Heart left ventricle (tissue), 13 donors: ENCODE results near the gene ATF6.

Experiments
- POLR2A ChIP-seq, 2 donors: fragments of 450-650 bp; IDR thresholded peaks; one replicate each; pipeline ENCODE4 v1.6.1; 2017; ENCODE audit warnings: antibody characterized with exemption in 2 of 2, mild to moderate bottlenecking in 2 of 2, moderate library complexity in 2 of 2
- TF ChIP-seq, protein P1 (sequence below), 12 donors: fragments of 200-600 bp; sonication (generic) in 4 of 12; IDR thresholded peaks; one replicate each; pipeline versions ENCODE4 v1.5.0 to v1.8.0; 2018 to 2022; ENCODE audit warnings: antibody characterized with exemption in 12 of 12, mild to moderate bottlenecking in 5 of 12
- donor health status: ischemic (EF 13 %, LVEDD 7.1; RV severe dilation, severe dysfunction).
- donor health status: DM: no; HTN: yes; CAD: no.
- donor health status: DM: no; HTN: no; CAD: no.
- donor health status: ischemic (EF 25% LVEDD 6.9; RV normal size, moderate dysfunction).
- donor health status: ischemic (EF 25% LVEDD 5.7; RV mildly dilated, moderate dysfunction).
- donor health status: ischemic (EF 35%, LVEDD 5.7; RV mildly dilated, moderate dysfunction).
- donor health status: nonischemic (EF 11% LVEDD 7.7; RV severe dilation, severe dysfunction).
- donor health status: DM: yes; HTN: yes; CAD: no.
- donor health status: PGD.
- donor health status: ischemic (EF 29% LVEDD 5.4; RV normal size, mild dysfunction).
- donor health status: nonischemic (EF 23%, LVEDD 6.1; RV moderate dilation, normal function).

DNA sequence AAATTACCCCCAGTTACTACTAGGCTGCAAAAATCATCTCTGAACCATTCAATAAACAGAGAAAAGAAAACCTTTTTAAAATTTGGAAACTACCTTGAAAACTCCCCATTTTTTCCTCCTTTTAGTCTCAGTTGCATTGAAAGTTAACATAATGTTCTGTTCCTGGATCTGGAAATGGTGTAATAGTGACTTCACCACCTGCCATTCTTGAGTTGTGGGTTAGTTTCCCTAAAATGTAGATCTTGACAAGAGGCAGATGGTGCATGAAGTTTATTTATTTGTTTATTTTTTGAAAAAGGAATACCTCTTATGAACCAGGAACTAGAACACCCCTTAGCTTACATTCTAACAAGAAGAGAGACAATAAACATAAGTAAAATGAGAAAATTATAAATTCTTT lies 72.8 kb downstream of the ATF6 start:
- TF ChIP-seq, protein P1, sequence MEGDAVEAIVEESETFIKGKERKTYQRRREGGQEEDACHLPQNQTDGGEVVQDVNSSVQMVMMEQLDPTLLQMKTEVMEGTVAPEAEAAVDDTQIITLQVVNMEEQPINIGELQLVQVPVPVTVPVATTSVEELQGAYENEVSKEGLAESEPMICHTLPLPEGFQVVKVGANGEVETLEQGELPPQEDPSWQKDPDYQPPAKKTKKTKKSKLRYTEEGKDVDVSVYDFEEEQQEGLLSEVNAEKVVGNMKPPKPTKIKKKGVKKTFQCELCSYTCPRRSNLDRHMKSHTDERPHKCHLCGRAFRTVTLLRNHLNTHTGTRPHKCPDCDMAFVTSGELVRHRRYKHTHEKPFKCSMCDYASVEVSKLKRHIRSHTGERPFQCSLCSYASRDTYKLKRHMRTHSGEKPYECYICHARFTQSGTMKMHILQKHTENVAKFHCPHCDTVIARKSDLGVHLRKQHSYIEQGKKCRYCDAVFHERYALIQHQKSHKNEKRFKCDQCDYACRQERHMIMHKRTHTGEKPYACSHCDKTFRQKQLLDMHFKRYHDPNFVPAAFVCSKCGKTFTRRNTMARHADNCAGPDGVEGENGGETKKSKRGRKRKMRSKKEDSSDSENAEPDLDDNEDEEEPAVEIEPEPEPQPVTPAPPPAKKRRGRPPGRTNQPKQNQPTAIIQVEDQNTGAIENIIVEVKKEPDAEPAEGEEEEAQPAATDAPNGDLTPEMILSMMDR (IDR thresholded peaks at IDR 0.05), result no peak
- no peak for TF ChIP-seq POLR2A (IDR thresholded peaks at IDR 0.05)
